ENCODE results near the gene GALK1.

DNA sequence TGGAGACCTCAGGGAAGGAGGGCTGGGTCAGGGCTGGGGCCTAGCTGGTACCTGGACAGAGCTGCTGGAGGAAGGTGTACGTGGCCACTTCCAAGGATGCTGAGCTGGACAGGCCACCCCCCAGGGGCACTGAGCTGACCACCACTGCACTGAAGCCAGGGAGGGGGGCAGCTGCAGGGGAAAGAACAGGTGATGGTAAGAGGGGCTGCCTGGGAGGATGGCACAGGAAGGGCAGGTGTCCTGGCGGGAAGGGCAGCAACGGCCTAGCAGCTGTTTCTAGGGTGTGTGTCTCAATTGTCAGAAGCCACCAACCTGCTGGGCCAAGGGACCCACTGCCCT, 1.8 kb downstream of the GALK1 start:
- TF ChIP-seq, protein P1, sequence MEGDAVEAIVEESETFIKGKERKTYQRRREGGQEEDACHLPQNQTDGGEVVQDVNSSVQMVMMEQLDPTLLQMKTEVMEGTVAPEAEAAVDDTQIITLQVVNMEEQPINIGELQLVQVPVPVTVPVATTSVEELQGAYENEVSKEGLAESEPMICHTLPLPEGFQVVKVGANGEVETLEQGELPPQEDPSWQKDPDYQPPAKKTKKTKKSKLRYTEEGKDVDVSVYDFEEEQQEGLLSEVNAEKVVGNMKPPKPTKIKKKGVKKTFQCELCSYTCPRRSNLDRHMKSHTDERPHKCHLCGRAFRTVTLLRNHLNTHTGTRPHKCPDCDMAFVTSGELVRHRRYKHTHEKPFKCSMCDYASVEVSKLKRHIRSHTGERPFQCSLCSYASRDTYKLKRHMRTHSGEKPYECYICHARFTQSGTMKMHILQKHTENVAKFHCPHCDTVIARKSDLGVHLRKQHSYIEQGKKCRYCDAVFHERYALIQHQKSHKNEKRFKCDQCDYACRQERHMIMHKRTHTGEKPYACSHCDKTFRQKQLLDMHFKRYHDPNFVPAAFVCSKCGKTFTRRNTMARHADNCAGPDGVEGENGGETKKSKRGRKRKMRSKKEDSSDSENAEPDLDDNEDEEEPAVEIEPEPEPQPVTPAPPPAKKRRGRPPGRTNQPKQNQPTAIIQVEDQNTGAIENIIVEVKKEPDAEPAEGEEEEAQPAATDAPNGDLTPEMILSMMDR (IDR thresholded peaks at IDR 0.05) = no peak
- TF ChIP-seq POLR2AphosphoS5 (IDR thresholded peaks at IDR 0.05; ENCODE audit: low read depth, low read length) = no peak

Measured in Panc1 (cell line).